HG02973 (cell line): ENCODE measurements around the gene ASPHD1.
"Not testable (repeated sequence)": the region's sequence is repeated elsewhere in the genome, so short reads cannot be mapped to it uniquely, and the experiment has no call there.

ENCODE experiments used
- ATAC-seq: cut with Tn5 transposase; IDR thresholded peaks from one replicate; pipeline ENCODE4 v1.9.1; 2021; ENCODE audit warnings: moderate library complexity; ENCODE audit not compliant: unreplicated experiment

The ASPHD1 gene

GRCh38 chr16:29927070-29927905, 27.0 kb downstream of the ASPHD1 start:
- no peak for ATAC-seq

DNA sequence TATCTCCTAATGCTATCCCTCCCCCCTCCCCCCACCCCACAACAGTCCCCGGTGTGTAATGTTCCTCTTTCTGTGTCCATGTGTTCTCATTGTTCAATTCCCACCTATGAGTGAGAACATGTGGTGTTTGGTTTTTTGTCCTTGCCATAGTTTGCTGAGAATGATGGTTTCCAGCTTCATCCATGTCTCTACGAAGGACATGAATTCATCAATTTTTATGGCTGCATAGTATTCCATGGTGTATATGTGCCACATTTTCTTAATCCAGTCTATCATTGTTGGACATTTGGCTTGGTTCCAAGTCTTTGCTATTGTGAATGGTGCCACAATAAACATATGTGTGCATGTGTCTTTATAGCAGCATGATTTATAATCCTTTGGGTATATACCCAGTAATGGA, 31.5 kb downstream of the ASPHD1 start:
- not testable (repeated sequence) for ATAC-seq

DNA sequence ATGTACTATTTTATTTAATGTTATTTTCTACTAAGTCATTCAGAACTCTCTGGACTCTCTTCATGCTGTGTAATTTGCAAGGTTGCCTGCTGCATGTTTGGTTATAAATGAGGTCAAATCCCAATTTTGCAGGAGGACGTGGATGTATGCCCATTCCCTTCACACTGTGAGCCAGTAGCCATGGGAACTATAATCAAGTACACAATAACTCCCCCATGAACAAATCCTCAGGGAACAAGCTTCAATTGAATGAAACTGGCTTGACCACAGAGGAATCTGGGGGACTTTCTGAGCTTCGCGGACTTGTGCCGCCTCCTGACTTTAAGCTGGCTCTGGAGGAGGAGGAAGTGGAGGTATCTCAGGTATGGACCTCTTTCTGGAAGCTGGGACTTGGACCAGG, 40.4 kb downstream of the ASPHD1 start:
- ATAC-seq = no peak

- ATAC-seq = no peak
These were observed 43.8 kb downstream of the ASPHD1 start for GRCh38 chr16:29943846-29944799.

DNA sequence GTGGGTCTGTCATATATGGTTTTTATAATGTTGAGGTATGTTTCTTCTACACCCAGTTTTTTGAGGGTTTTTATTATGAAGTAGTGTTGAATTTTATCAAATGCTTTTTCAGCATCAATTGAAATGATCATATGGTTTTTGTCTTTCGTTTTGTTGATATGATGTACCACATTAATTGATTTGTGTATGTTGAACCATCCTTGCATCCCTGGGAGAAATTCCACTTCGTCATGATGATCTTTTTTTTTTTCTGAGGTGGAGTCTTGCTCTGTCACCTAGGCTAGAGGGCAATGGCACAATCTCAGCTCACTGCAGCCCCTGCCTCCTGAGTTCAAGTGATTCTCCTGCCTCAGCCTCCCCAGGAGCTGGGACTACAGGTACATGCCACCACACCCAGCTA, 47.6 kb downstream of the ASPHD1 start:
- ATAC-seq = no peak

DNA sequence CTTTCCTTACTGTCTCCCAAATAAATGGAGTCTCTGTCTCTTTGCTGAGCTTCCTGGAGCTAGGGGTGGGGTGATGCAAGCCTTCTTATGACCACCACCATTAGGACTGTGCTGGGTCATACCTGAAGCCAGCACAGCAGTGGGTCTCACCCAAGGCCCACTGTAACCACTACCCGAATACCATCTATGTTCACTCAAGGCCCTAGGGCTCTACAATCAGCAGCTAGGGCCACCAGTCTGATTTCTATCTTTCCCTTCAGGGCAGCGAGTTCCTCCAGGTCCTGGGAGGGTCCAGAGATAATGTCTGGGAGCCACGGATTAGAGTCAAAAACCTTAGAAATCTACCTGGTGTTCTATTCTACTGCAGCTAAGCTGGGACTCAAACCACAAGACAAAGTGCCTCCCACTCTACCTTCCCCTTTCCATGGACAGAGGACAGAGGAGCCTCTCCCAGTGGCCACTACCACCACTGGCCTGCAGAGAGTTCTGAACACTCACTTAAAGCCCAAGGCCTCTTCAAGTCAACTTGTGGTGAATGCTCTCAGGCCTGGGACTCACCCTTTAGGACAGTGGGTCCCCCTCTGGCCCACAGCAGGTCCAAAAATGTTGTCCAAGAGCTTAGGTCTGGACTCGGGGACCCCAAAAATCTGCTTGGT, 50.6 kb downstream of the ASPHD1 start:
- no peak for ATAC-seq

GRCh38 chr16:29951625-29952365, 51.5 kb downstream of the ASPHD1 start:
- ATAC-seq = no peak
